ENCODE results near the gene NCK2. TPM values are rescaled to one million over a fixed set of nuclear protein-coding genes. Genes with fewer than 3 reads are reported as not detected.

The NCK2 gene
- total RNA-seq, 4 donors from 2014 or later = 59.8 to 130 (median 96.2) TPM

- Histone ChIP-seq H3K4me3 (no peak overlapping the region), H3K36me3 (peaks cover 0 to 7% (median 0%) of the 10 kb centered on the region in 4 donors), H3K27ac (replicated peaks in 1 of 4) (no peak overlapping the region), H3K9me3 (no peaks in the 10 kb centered on the region), H3K4me1 (peaks cover 44 to 89% (median 65%) of the 10 kb centered on the region in 4 donors), H3K27me3 (no peaks in the 10 kb centered on the region)
- WGBS = 82% methylated on average over 4 of the region's 6 CpGs
- no peak for TF ChIP-seq POLR2AphosphoS5 (IDR thresholded peaks at IDR 0.05)
- TF ChIP-seq POLR2A (IDR thresholded peaks at IDR 0.05; ENCODE audit: low read depth) = no peak
- TF ChIP-seq CTCF (IDR thresholded peaks at IDR 0.05) = peak in 1 of 3 experiments; percentile 4
- intact Hi-C loops (cut with DNase I) = no loop called here
- no peak for DNase-seq (ENCODE audit: extremely low spot score)
Observed at GRCh38 chr2:105782123-105782522, 37.4 kb downstream of the NCK2 start.

- Histone ChIP-seq H3K9me3 (no peaks in the 10 kb centered on the region), H3K4me1 (peaks cover 39 to 88% (median 64%) of the 10 kb centered on the region in 4 donors), H3K27ac (replicated peaks in 1 of 4) (no peak overlapping the region), H3K4me3 (no peak overlapping the region), H3K36me3 (peaks cover 0 to 7% (median 0%) of the 10 kb centered on the region in 4 donors), H3K27me3 (no peaks in the 10 kb centered on the region)
- no peak for DNase-seq (ENCODE audit: extremely low spot score)
- TF ChIP-seq POLR2AphosphoS5 (IDR thresholded peaks at IDR 0.05) = no peak
- 92% methylated on average over 8 of the region's 12 CpGs for WGBS
- intact Hi-C loops (cut with DNase I) = no loop called here
Observed at GRCh38 chr2:105782646-105783045, 37.9 kb downstream of the NCK2 start.

- TF ChIP-seq EP300 (IDR thresholded peaks at IDR 0.05) = no peak
- no peak for TF ChIP-seq POLR2AphosphoS5 (IDR thresholded peaks at IDR 0.05)
- TF ChIP-seq CTCF (IDR thresholded peaks at IDR 0.05) = no peak
- TF ChIP-seq POLR2A (IDR thresholded peaks at IDR 0.05; ENCODE audit: low read depth) = no peak
- intact Hi-C loops (cut with DNase I) = no loop called here
- Histone ChIP-seq H3K36me3 (peaks cover 0 to 7% (median 0%) of the 10 kb centered on the region in 4 donors), H3K9me3 (no peaks in the 10 kb centered on the region), H3K4me1 (peaks cover 33 to 88% (median 64%) of the 10 kb centered on the region in 4 donors), H3K4me3 (no peak overlapping the region), H3K27ac (replicated peaks in 1 of 4) (no peak overlapping the region), H3K27me3 (no peaks in the 10 kb centered on the region)
- no peak for DNase-seq (ENCODE audit: extremely low spot score)
- 86% methylated on average over 16 of the region's 18 CpGs for WGBS
Observed at GRCh38 chr2:105783151-105783738, 38.5 kb downstream of the NCK2 start.

- Histone ChIP-seq H3K9me3 (no peaks in the 10 kb centered on the region), H3K4me3 (no peak overlapping the region), H3K27ac (replicated peaks in 1 of 4) (no peak overlapping the region), H3K4me1 (peaks cover 28 to 90% (median 67%) of the 10 kb centered on the region in 4 donors), H3K36me3 (peaks cover 0 to 7% (median 0%) of the 10 kb centered on the region in 4 donors), H3K27me3 (no peaks in the 10 kb centered on the region)
- intact Hi-C loops (cut with DNase I) = no loop called here
- DNase-seq (ENCODE audit: extremely low spot score) = no peak
- TF ChIP-seq EP300 (IDR thresholded peaks at IDR 0.05) (no peak), POLR2AphosphoS5 (IDR thresholded peaks at IDR 0.05) (no peak), POLR2A (IDR thresholded peaks at IDR 0.05; ENCODE audit: low read depth) (no peak), CTCF (IDR thresholded peaks at IDR 0.05) (no peak)
- WGBS = 91% methylated on average over 10 of the region's 10 CpGs
Observed at GRCh38 chr2:105783972-105784371, 39.3 kb downstream of the NCK2 start.

GRCh38 chr2:105784589-105784988, 39.9 kb downstream of the NCK2 start:
- Histone ChIP-seq H3K27ac (replicated peaks in 1 of 4) (no peak overlapping the region), H3K9me3 (no peaks in the 10 kb centered on the region), H3K27me3 (no peaks in the 10 kb centered on the region), H3K36me3 (peaks cover 0 to 7% (median 0%) of the 10 kb centered on the region in 4 donors), H3K4me3 (no peak overlapping the region), H3K4me1 (peaks cover 28 to 90% (median 68%) of the 10 kb centered on the region in 4 donors)
- TF ChIP-seq POLR2AphosphoS5 (IDR thresholded peaks at IDR 0.05) (no peak), EP300 (IDR thresholded peaks at IDR 0.05) (no peak), POLR2A (IDR thresholded peaks at IDR 0.05; ENCODE audit: low read depth) (no peak), CTCF (IDR thresholded peaks at IDR 0.05) (no peak)
- no peak for DNase-seq (ENCODE audit: extremely low spot score)
- intact Hi-C loops (cut with DNase I) = no loop called here
- WGBS = 63% methylated on average over 5 of the region's 5 CpGs
